ENCODE measurements around the gene NAALADL2. TPM values are rescaled to one million over a fixed set of nuclear protein-coding genes. Genes with fewer than 3 reads are reported as not detected.

The NAALADL2 gene
- polyA plus RNA-seq, 1 donor from 2014 or later: 1.6 TPM

- Histone ChIP-seq H3K79me2 (replicated peaks; ENCODE audit: insufficient read depth, low read length) (no peaks in the 10 kb centered on the region), H3K27me3 (ENCODE audit: insufficient read depth, low read depth, low read length) (no peaks in the 10 kb centered on the region), H3K9ac (ENCODE audit: low read length) (no peak overlapping the region), H3K4me2 (ENCODE audit: low read length) (no peak overlapping the region), H2AFZ (ENCODE audit: low read depth, low read length) (no peak overlapping the region), H3K36me3 (ENCODE audit: insufficient read depth, low read length) (no peaks in the 10 kb centered on the region), H3K4me3 (ENCODE audit: low read length) (no peak overlapping the region), H3F3A (ENCODE audit: insufficient read depth, low read length, poor library complexity, severe bottlenecking) (no peaks in the 10 kb centered on the region), H3K9me2 (ENCODE audit: insufficient read depth, low read length) (no peaks in the 10 kb centered on the region), H3K9me3 (ENCODE audit: low read length) (no peaks in the 10 kb centered on the region), H3K27ac (ENCODE audit: low read length) (no peak overlapping the region), H4K20me1 (ENCODE audit: insufficient read depth) (no peaks in the 10 kb centered on the region)
- TF ChIP-seq SMC3 (conservative IDR thresholded peaks at IDR 0.05; ENCODE audit: poor library complexity): no peak
- TF ChIP-seq RAD21 (conservative IDR thresholded peaks at IDR 0.05): no peak
- TF ChIP-seq EZH2 (IDR thresholded peaks at IDR 0.05; ENCODE audit: borderline replicate concordance, insufficient read depth, low read length, poor library complexity, severe bottlenecking): no peak
- no peak for TF ChIP-seq EP300 (conservative IDR thresholded peaks at IDR 0.05; ENCODE audit: poor library complexity, severe bottlenecking)
- TF ChIP-seq TAF1 (IDR thresholded peaks at IDR 0.05; ENCODE audit: low read depth): no peak
- no peak for TF ChIP-seq MXI1 (conservative IDR thresholded peaks at IDR 0.05; ENCODE audit: poor library complexity, severe bottlenecking)
- TF ChIP-seq POLR2AphosphoS5 (IDR thresholded peaks at IDR 0.05): no peak
Measured at GRCh38 chr3:175763948-175764347, 904.8 kb downstream of the NAALADL2 start.

- H3K4me3 ChIP-seq (ENCODE audit: low read length): no peak overlapping the region
- H3K36me3 ChIP-seq (ENCODE audit: insufficient read depth, low read length): no peaks in the 10 kb centered on the region
- TF ChIP-seq SMC3 (conservative IDR thresholded peaks at IDR 0.05; ENCODE audit: poor library complexity): no peak
- TF ChIP-seq TAF1 (IDR thresholded peaks at IDR 0.05; ENCODE audit: low read depth): no peak
- no peak for TF ChIP-seq CTCF (IDR thresholded peaks at IDR 0.05; ENCODE audit: poor library complexity, severe bottlenecking)
- no peak for TF ChIP-seq EZH2 (IDR thresholded peaks at IDR 0.05; ENCODE audit: borderline replicate concordance, insufficient read depth, low read length, poor library complexity, severe bottlenecking)
- TF ChIP-seq EP300 (conservative IDR thresholded peaks at IDR 0.05; ENCODE audit: poor library complexity, severe bottlenecking): no peak
- TF ChIP-seq MXI1 (conservative IDR thresholded peaks at IDR 0.05; ENCODE audit: poor library complexity, severe bottlenecking): no peak
- TF ChIP-seq POLR2AphosphoS5 (IDR thresholded peaks at IDR 0.05): no peak
- no peak for TF ChIP-seq REST (IDR thresholded peaks at IDR 0.05; ENCODE audit: borderline replicate concordance)
- TF ChIP-seq RAD21 (conservative IDR thresholded peaks at IDR 0.05): no peak
- no peak overlapping the region for H3K27ac ChIP-seq (ENCODE audit: low read length)
- no peaks in the 10 kb centered on the region for H3K79me2 ChIP-seq (replicated peaks; ENCODE audit: insufficient read depth, low read length)
- H3K9me3 ChIP-seq (ENCODE audit: low read length): no peaks in the 10 kb centered on the region
- H3K9ac ChIP-seq (ENCODE audit: low read length): no peak overlapping the region
- H4K20me1 ChIP-seq (ENCODE audit: insufficient read depth): no peaks in the 10 kb centered on the region
- no peaks in the 10 kb centered on the region for H3F3A ChIP-seq (ENCODE audit: insufficient read depth, low read length, poor library complexity, severe bottlenecking)
- H3K27me3 ChIP-seq (ENCODE audit: insufficient read depth, low read depth, low read length): no peaks in the 10 kb centered on the region
- no peak overlapping the region for H2AFZ ChIP-seq (ENCODE audit: low read depth, low read length)
- H3K9me2 ChIP-seq (ENCODE audit: insufficient read depth, low read length): no peaks in the 10 kb centered on the region
- no peak overlapping the region for H3K4me2 ChIP-seq (ENCODE audit: low read length)
Measured at GRCh38 chr3:175764722-175765121, 905.6 kb downstream of the NAALADL2 start.
